HG02938 (cell line): ENCODE data around the gene ACAD9.
A peak's percentile ranks its signal among the peaks of the same experiment; 100 is the strongest.
"Not testable (repeated sequence)": the region's sequence is repeated elsewhere in the genome, so short reads cannot be mapped to it uniquely, and the experiment has no call there.

Experiments
- ATAC-seq: cut with Tn5 transposase; IDR thresholded peaks from one replicate; pipeline ENCODE4 v1.9.1; 2021; ENCODE audit warnings: mild to moderate bottlenecking, moderate library complexity; ENCODE audit not compliant: unreplicated experiment

ACAD9 gene

GRCh38 chr3:128879125-128879969 is at the start of gene ACAD9:
ACAD9 (plus strand) TSS chr3:128879620; CDS start chr3:128879692, 72 bp downstream.
- ATAC-seq, result peak; percentile 84

GRCh38 chr3:128829925-128830625 is 49.3 kb upstream of the ACAD9 start:
- not testable (repeated sequence) for ATAC-seq

- not testable (repeated sequence) for ATAC-seq
Measured at GRCh38 chr3:128830762-128831161, 48.7 kb upstream of the ACAD9 start.

DNA sequence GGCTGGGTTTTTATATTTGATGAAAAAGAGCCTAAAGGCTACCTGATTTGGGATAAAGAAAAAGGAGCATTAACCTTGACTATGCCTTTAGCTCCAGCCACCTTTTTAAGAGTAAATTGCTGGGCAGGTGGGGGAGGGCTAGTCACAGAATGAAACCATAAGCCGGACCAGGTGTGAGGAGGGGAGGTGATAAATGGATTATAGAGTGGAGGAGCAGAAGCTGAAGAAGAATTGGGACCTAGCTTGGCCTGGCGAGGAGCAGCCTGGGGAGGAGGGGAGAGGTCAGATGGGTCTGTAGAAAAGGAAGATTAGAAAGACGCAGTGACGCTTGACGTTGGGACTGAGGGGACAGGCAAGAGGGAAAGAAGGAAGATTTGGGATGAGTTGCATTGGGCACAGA is 46.4 kb upstream of the ACAD9 start:
- not testable (repeated sequence) for ATAC-seq

GRCh38 chr3:128835096-128835495 is 44.3 kb upstream of the ACAD9 start:
- no peak for ATAC-seq

GRCh38 chr3:128841926-128842920 is 37.2 kb upstream of the ACAD9 start:
- ATAC-seq, result no peak

GRCh38 chr3:128844502-128844901 is 34.9 kb upstream of the ACAD9 start:
- ATAC-seq, result no peak

- no peak for ATAC-seq
Measured at GRCh38 chr3:128845119-128845777, 34.2 kb upstream of the ACAD9 start.

- peak; percentile 60 for ATAC-seq
Measured at GRCh38 chr3:128845778-128846485, 33.5 kb upstream of the ACAD9 start.

DNA sequence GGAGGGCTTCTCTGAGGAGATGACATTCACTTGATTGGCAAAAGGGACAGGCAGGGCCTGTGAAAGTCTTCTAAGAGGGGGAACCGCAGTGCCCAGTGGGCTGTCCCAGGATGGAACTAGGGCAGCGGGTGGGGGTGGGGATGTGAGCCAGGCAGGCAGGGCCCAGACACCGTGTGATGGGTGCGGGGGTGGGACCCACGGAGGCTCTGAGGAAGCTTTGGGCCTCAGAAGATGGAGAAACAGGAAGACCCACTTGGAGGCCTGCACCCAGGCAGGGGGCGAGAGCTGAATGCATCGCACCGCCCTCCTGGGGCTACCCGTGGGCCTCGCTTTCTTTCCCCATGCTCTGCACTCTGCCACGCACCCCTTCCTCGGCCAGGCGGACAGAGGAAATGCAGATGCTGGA is 32.9 kb upstream of the ACAD9 start:
- ATAC-seq, result no peak

- no peak for ATAC-seq
Measured at GRCh38 chr3:128847666-128848370, 31.6 kb upstream of the ACAD9 start.

GRCh38 chr3:128848936-128849335 is 30.5 kb upstream of the ACAD9 start:
- no peak for ATAC-seq

- no peak for ATAC-seq
Measured at GRCh38 chr3:128849911-128850455, 29.4 kb upstream of the ACAD9 start.

DNA sequence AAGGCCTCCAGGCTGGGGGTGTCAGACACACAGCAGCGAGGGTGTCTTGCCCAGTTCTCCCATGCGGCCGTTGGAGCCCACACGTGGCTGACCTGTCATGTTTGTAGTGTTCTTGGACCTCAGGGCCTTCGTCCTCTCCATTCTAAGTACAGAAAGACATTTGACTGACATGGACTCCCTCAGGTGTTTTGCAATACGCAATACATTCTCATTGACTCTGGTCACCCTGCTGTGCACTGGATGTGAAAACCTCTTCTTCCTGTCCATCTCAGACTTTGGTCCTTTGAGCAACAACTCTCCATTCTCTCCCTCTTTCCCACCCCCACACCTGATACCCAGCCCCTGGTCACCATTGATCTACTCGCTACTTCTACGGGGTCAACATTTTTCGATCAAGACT is 28.9 kb upstream of the ACAD9 start:
- no peak for ATAC-seq

DNA sequence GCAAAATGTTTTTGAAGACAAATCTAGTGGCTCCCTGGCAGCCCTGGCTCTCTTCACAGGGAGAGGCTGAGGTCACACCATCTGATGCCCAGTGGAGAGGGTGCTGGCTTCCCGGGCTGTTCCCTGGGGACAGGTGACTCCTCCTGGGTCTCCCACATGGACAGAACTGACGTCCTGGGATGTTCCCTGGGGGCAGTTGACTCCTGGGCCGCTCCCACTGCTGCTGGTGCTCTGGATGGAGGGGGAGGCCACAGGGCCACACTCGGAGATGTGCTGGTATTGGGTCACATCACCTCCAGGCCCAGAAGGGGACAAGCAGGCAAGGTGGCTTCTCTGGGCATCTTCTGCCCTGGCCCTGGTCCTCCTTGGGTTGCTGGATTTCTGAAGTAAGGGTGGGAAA is 27.8 kb upstream of the ACAD9 start:
- no peak for ATAC-seq

DNA sequence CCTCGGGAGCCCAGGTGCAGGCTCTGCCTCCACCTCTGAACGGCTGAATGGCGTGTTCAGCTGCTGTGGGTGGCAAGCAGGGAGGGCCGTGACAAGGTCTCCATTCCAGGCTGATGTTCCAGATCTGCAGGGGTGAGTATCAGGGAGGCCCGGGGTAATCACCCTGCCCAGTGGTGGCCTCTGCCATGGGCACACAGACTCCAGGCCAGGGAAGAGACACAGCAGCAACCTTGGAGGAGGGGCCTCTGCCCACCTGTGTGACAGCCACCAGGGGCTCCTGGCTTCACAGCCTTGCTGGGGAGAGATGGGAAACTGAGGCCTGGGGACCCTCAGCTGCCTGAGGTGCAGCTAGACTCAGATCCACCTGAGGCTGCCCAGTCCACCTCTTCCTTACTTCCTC is 25.6 kb upstream of the ACAD9 start:
- no peak for ATAC-seq

DNA sequence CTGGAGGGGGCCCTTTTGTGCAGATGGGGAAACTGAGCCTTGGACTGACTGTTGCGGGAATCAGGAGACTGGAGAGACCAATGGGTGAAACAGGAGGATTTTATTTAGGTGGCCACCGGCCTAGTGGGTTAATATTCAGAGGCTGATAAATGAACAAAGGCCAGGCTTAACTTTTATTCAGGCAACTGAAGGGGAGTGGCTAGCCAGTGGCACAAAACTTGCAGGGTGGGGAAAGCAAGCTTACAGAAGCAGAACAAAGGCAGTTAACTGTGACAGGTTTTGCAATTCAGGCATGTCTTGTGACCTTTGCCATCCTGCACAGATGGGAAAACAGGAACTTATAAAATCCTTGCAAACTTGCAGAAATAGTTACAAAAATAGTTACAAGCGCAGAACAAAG is 24.9 kb upstream of the ACAD9 start:
- no peak for ATAC-seq

GRCh38 chr3:128855569-128855968 is 23.9 kb upstream of the ACAD9 start:
- ATAC-seq, result no peak

DNA sequence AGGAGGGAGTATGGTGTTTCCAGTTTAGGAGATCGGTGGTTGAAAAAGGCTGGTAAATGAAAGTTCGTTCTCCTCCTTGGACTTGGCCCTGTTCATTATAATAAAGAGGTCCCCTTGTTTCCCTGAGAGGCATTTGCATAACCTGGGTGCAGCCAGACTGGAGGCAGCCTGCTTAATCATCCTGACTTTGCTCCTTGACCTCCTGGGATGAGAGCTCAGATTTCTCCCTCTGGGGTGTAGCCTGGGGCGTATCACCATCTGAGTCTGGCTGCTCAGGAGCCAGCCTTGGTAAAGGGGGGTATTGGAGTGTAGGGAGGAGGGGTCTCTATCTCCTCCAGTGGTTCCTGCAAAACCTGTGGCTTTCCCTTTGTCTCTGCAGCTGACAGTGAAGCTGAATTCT is 21.3 kb upstream of the ACAD9 start:
- ATAC-seq, result no peak
